Measurements from ENCODE around the gene OR4D1. TPM values are rescaled to one million over a fixed set of nuclear protein-coding genes. Genes with fewer than 3 reads are reported as not detected.
A peak's percentile ranks its signal among the peaks of the same experiment; 100 is the strongest.

Gene OR4D1
- total and polyA plus RNA-seq, 2 of the 8 experiments (the other 6 are each of a cell fraction or from before 2014, with no cell fraction given), result 0.32 to 0.39 TPM

DNA sequence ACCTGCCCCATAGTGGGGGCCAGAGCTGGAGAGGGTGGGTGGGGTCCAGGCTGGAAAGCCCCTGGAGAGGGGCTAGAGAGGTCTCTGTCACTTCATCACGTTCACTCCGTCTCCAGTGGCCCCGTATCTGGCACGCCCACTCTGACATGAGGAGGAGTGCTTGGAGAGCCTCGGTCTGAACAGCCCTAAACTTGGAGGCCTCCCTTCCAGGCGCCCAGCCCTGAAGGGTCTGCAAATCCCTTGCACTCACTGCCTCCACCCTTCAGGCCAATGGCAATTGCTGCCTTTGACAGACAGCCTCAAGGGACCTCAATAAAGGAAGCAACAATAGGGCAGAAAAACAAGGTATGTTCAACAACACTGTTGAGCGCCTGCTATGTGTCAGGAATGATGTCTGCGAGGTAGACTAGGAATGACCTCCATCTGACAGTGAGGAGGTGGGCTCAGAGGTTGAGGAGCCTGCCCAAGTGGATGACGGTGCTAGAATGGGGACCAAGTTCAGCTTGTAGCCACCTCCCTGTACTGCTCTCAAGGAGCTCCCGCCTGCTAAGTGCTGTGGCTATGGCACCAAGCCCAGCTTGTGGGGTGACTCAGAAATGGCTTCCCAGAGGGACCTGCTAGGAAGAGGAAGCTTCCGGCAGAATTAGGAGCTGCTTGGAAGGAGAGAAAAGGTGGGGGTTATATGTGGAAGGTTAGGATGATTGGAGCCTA, 41.4 kb downstream of the OR4D1 start:
- Histone ChIP-seq H3K4me1 (replicated peaks in 1 of 4; ENCODE audit: control insufficient read depth in 3 of 4, insufficient read depth in 4 of 4, low read length in 3 of 4) (peaks cover 0 to 6% (median 2%) of the 10 kb centered on the region in 4 experiments; a peak in 4 of 7 replicates), H3K79me1 (ENCODE audit: low read depth, low read length) (no peaks in the 10 kb centered on the region), H4K91ac (replicated peaks; ENCODE audit: insufficient read length, low read length) (no peak overlapping the region), H4K20me1 (replicated peaks in 1 of 2; ENCODE audit: control insufficient read depth in 1 of 2, insufficient read depth in 2 of 2, low read length in 2 of 2) (no peaks in the 10 kb centered on the region), H3K4ac (replicated peaks; ENCODE audit: insufficient read length, low read depth, low read length) (no peak overlapping the region), H4K8ac (ENCODE audit: extremely low read depth, insufficient read depth, low read length) (peak overlapping the region; percentile 38; the same call in 1 of the 2 replicates), H3K36me3 (ENCODE audit: control insufficient read depth in 2 of 4, insufficient read depth in 4 of 4, low read length in 3 of 4) (no peaks in the 10 kb centered on the region), H3K56ac (replicated peaks; ENCODE audit: insufficient read length, low read depth, low read length) (no peak overlapping the region), H3K9ac (replicated peaks in 1 of 4; ENCODE audit: extremely low read depth in 1 of 4, low read depth in 3 of 4, low read length in 3 of 4) (no peak overlapping the region), H2BK15ac (ENCODE audit: low read length) (no peak overlapping the region), H2AK5ac (ENCODE audit: low read depth, low read length) (no peak overlapping the region), H2BK12ac (ENCODE audit: low read depth, low read length) (no peak overlapping the region), H3K23me2 (ENCODE audit: low read depth, low read length) (no peaks in the 10 kb centered on the region; the same call in 1 of the 2 replicates), H2BK120ac (replicated peaks; ENCODE audit: low read depth, low read length) (no peak overlapping the region), H2BK20ac (ENCODE audit: low read length) (no peak overlapping the region), H3K14ac (ENCODE audit: insufficient read length) (no peak overlapping the region), H2AFZ (ENCODE audit: low read length) (no peak overlapping the region), H4K5ac (ENCODE audit: insufficient read length, low read depth, low read length) (no peak overlapping the region), H3K79me2 (ENCODE audit: control insufficient read depth in 1 of 2, insufficient read depth in 2 of 2, low read length in 2 of 2) (no peaks in the 10 kb centered on the region), H3K27ac (ENCODE audit: low read depth, low read length) (no peak overlapping the region), H2BK5ac (ENCODE audit: low read depth, low read length) (no peak overlapping the region), H3K9me3 (ENCODE audit: insufficient read depth in 2 of 2, low read depth in 1 of 2, low read length in 1 of 2) (no peaks in the 10 kb centered on the region), H3K4me2 (ENCODE audit: insufficient read depth in 1 of 2, low read depth in 2 of 2, low read length in 2 of 2) (no peak overlapping the region), H3K18ac (ENCODE audit: extremely low read depth, low read length) (no peak overlapping the region), H3K4me3 (ENCODE audit: extremely low read depth in 1 of 4, insufficient read depth in 2 of 4, low read depth in 3 of 4, low read length in 4 of 4) (no peak overlapping the region), H3K27me3 (replicated peaks in 1 of 4; ENCODE audit: control insufficient read depth in 3 of 4, extremely low read depth in 1 of 4, insufficient read depth in 3 of 4, low read length in 3 of 4) (no peaks in the 10 kb centered on the region), H3K23ac (ENCODE audit: insufficient read length) (no peak overlapping the region)
- DNase-seq (ENCODE audit: low read depth in 1 of 2, low spot score in 2 of 2) (no peak), FAIRE-seq (no peak)
- ChIA-PET CTCF (ENCODE audit: partially characterized antibody) (interaction anchor here (1.1 to 3.3 kb wide), 4 partner anchors 11 to 67 kb away, joined by 3 to 32 read pairs (median 4); partner anchors contain the start of gene MKS1), POLR2A (ENCODE audit: partially characterized antibody) (no interaction called here)
- WGBS, 2 experiments (ENCODE audit: extremely low coverage in 1 of 2, insufficient coverage in 1 of 2, insufficient read length in 1 of 2, insufficient replicate concordance in 2 of 2, low coverage in 1 of 2, low lambda C conversion rate in 2 of 2, missing lambda C conversion rate in 1 of 2), result 86% methylated on average over 11 of the region's 11 CpGs; no CpG with 5 or more reads in 1 of the 2 experiments
- TF ChIP-seq CTBP2 (IDR thresholded peaks at IDR 0.05; ENCODE audit: borderline replicate concordance, insufficient read depth, insufficient read length, low read length) (no peak), SIN3A (conservative IDR thresholded peaks at IDR 0.05 in 1 of 2, IDR thresholded peaks at IDR 0.05 in 1 of 2; ENCODE audit: low read depth in 1 of 2, low read length in 2 of 2) (no peak), KDM1A (IDR thresholded peaks at IDR 0.05; ENCODE audit: borderline replicate concordance, low read length) (no peak), SAP30 (IDR thresholded peaks at IDR 0.05; ENCODE audit: insufficient read depth, insufficient replicate concordance, low read length) (no peak), SRF (IDR thresholded peaks at IDR 0.05; ENCODE audit: low read depth, low read length) (no peak)
- TF ChIP-seq, protein P1, sequence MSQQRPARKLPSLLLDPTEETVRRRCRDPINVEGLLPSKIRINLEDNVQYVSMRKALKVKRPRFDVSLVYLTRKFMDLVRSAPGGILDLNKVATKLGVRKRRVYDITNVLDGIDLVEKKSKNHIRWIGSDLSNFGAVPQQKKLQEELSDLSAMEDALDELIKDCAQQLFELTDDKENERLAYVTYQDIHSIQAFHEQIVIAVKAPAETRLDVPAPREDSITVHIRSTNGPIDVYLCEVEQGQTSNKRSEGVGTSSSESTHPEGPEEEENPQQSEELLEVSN (IDR thresholded peaks at IDR 0.05), result no peak
- TF ChIP-seq, protein P2, sequence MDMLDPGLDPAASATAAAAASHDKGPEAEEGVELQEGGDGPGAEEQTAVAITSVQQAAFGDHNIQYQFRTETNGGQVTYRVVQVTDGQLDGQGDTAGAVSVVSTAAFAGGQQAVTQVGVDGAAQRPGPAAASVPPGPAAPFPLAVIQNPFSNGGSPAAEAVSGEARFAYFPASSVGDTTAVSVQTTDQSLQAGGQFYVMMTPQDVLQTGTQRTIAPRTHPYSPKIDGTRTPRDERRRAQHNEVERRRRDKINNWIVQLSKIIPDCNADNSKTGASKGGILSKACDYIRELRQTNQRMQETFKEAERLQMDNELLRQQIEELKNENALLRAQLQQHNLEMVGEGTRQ (IDR thresholded peaks at IDR 0.05; ENCODE audit: low read length), result no peak
- TF ChIP-seq, protein P3, sequence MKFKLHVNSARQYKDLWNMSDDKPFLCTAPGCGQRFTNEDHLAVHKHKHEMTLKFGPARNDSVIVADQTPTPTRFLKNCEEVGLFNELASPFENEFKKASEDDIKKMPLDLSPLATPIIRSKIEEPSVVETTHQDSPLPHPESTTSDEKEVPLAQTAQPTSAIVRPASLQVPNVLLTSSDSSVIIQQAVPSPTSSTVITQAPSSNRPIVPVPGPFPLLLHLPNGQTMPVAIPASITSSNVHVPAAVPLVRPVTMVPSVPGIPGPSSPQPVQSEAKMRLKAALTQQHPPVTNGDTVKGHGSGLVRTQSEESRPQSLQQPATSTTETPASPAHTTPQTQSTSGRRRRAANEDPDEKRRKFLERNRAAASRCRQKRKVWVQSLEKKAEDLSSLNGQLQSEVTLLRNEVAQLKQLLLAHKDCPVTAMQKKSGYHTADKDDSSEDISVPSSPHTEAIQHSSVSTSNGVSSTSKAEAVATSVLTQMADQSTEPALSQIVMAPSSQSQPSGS (IDR thresholded peaks at IDR 0.05; ENCODE audit: low read length), result no peak

Measured in H1 (cell line).